Measurements from ENCODE around the gene PCDHA7.
"Not testable (repeated sequence)": the region's sequence is repeated elsewhere in the genome, so short reads cannot be mapped to it uniquely, and the experiment has no call there.

The PCDHA7 gene

DNA sequence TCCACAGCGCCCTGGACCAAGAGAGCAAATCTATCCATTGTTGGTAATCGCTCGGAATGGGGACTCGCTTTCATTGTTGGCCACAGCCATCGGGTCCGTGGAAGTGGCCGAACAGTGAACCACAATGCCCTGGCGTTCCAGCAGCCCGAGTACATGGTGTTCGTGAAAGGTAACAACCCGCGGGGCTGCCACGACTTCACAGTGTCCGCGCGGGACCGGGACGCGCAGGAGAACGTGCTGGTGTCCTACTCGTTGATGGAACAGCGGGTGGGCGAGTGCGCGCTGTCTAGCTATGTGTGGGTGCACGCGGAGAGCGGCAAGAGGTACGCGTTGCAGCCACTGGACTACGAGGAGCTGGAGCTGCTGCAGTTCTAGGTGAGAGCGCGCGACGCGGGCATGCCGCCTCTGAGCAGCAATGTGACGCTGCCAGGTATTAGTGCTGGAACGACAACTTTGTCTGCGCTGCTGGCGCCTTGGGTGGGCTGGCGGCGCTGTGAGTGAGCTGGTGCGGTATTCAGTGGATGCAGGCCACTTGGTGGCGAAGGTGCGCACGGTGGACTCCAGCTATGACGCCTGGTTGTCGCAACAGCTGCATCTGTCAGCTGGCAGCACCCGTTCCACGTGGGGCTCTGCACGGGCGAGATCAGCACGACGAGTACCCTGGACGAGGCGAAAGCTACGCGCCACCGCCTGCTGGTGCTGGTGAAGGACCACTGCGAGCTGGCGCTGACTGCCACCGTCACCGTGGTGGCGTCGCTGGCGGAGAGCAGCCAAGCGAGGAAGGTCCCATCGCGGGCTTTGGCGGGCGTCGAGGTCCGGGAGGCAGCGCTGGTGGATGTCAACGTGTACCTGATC is 28.6 kb downstream of the PCDHA7 start:
- no peak for DNase-seq

DNA sequence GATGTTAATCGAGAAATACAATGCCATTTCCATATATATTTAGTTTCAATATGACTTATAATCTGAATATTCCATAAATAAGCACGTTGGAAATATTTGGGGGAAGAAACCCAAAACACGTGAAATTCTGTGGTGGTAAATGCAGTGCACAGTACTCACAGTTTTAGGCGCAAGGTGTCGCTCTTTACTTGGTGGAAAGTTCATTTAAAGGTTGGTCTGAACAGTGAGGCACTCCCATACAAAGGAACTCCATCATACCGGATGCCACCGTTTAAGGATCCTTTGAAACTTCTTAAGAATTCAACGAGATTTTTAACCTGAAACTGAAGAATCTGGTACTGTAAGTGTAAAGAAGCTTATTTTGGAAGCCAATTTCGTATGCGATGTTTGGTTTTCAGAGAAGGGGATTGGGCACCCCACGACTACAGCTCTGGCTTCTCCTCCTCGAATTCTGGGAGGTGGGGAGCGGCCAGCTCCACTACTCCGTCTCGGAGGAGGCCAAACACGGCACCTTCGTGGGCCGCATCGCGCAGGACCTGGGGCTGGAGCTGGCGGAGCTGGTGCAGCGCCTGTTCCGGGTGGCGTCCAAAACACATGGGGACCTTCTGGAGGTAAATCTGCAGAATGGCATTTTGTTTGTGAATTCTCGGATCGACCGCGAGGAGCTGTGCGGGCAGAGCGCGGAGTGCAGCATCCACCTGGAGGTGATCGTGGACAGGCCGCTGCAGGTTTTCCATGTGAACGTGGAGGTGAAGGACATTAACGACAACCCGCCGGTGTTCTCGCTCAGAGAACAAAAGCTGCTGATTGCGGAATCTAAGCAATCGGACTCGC is 34.9 kb downstream of the PCDHA7 start, which contains the start of gene PCDHA11:
TSS of gene PCDHA11 (plus strand) at position 237 of the 834 bp plus-strand sequence. CDS start at position 384, 147 bp downstream.
- no peak for DNase-seq

DNA sequence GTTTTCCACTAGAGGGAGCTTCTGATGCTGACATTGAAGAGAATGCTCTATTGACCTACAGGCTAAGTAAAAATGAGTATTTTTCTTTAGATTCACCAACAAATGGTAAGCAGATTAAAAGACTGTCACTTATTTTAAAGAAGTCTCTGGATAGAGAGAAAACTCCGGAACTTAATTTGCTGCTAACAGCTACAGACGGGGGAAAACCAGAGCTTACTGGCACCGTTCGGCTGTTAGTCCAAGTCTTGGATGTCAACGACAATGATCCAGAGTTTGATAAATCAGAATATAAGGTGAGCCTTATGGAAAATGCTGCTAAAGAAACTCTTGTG is 35.5 kb downstream of the PCDHA7 start:
- DNase-seq: no peak

DNA sequence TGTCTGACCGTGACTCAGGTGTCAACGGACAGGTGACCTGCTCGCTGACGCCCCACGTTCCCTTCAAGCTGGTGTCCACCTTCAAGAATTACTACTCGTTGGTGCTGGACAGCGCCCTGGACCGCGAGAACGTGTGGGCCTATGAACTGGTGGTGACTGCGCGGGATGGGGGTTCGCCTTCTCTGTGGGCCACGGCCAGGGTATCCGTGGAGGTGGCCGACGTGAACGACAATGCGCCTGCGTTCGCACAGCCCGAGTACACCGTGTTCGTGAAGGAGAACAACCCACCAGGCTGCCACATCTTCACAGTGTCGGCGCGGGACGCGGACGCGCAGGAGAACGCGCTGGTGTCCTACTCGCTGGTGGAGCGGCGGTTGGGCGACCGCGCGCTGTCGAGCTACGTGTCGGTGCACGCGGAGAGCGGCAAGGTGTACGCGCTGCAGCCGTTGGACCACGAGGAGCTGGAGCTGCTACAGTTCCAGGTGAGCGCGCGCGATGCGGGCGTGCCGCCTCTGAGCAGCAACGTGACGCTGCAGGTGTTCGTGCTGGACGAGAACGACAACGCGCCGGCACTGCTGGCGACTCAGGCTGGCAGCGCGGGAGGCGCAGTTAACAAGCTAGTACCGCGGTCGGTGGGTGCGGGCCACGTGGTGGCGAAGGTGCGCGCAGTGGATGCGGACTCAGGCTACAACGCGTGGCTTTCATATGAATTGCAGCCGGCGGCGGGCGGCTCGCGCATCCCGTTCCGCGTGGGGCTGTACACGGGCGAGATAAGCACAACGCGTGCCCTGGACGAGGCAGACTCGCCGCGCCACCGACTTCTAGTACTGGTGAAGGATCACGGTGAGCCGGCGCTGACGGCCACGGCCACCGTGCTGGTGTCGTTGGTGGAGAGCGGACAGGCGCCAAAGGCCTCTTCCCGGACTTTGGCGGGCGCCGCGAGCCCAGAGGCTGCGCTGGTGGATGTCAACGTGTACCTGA is 36.4 kb downstream of the PCDHA7 start:
- no peak for DNase-seq

DNA sequence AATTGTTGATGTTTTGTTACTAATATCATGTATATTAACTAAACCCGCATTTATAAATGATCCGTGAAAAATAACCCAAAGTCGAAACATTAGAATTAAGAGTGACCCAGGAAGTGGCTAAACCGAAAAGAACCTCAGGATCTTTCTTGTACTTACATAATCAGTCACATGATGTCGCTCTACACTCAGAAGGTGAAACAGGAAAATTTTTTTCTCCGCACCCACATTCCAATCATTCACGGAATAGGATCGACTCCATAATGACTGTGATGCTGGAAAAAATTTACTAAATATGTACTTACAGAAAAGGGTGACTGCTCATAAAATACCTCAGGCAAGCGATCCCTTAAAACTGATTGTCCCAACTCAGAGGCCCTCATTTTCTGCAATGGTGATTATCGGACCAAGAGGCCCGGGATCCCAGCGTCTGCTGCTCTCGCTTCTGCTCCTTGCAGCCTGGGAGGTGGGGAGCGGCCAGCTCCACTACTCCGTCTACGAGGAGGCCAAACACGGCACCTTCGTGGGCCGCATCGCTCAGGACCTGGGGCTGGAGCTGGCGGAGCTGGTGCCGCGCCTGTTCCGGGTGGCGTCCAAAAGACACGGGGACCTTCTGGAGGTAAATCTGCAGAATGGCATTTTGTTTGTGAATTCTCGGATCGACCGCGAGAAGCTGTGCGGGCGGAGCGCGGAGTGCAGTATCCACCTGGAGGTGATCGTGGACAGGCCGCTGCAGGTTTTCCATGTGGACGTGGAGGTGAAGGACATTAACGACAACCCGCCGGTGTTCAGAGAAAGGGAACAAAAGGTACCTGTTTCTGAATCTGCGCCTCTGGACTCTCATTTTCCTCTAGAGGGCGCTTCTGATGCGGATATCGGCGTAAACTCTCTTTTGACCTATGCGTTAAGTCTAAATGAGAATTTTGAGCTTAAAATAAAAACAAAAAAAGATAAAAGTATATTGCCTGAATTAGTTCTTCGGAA is 41.3 kb downstream of the PCDHA7 start, which contains the start of gene PCDHA12:
TSS of gene PCDHA12 (plus strand) at position 224 of the 981 bp plus-strand sequence. CDS start at position 389, 165 bp downstream.
- no peak for DNase-seq

DNA sequence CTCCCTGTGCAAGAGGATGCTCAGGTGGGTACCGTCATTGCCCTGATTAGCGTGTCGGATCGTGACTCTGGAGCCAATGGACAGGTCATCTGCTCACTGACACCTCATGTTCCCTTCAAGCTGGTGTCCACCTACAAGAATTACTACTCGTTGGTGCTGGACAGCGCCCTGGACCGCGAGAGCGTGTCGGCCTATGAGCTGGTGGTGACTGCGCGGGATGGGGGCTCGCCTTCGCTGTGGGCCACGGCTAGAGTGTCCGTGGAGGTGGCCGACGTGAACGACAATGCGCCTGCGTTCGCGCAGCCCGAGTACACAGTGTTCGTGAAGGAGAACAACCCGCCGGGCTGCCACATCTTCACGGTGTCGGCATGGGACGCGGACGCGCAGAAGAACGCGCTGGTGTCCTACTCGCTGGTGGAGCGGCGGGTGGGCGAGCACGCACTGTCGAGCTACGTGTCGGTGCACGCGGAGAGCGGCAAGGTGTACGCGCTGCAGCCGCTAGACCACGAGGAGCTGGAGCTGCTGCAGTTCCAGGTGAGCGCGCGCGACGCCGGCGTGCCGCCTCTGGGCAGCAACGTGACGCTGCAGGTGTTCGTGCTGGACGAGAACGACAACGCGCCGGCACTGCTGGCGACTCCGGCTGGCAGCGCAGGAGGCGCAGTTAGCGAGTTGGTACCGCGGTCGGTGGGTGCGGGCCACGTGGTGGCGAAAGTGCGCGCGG is 42.6 kb downstream of the PCDHA7 start:
- not testable (repeated sequence) for DNase-seq

DNA sequence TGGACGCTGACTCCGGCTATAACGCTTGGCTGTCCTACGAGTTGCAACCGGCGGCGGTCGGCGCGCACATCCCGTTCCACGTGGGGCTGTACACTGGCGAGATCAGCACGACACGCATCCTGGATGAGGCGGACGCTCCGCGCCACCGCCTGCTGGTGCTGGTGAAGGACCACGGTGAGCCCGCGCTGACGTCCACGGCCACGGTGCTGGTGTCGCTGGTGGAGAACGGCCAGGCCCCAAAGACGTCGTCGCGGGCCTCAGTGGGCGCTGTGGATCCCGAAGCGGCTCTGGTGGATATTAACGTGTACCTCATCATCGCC is 43.2 kb downstream of the PCDHA7 start:
- DNase-seq: no peak

DNA sequence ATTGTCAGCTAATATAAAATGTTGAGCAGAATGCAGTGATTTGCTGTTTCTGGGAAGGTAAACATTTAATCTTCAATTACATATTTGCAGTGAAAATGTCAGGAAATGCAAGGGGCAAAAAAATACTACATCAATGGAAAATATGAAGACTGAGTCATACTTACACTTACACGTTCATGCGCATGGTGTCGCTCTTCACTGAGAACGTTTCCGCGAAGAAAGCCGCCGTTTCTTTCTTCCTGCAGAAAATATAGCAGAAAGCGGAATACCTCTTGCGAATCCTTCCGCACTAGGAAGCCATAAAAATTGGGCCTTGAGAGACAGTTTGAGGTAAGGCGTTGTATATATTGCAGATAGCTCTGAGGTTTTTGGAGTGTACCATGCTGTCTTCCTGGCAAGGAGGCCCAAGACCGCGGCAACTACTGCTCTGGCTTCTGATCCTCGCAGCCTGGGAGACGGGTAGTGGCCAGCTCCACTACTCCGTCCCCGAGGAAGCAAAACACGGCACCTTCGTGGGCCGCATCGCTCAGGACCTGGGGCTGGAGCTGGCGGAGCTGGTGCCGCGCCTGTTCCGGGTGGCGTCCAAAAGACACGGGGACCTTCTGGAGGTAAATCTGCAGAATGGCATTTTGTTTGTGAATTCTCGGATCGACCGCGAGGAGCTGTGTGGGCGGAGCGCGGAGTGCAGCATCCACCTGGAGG is 48.0 kb downstream of the PCDHA7 start, which contains the start of gene PCDHA13:
TSS of gene PCDHA13 (plus strand) at position 236 of the 702 bp plus-strand sequence. CDS start at position 381, 145 bp downstream.
- DNase-seq: no peak

DNA sequence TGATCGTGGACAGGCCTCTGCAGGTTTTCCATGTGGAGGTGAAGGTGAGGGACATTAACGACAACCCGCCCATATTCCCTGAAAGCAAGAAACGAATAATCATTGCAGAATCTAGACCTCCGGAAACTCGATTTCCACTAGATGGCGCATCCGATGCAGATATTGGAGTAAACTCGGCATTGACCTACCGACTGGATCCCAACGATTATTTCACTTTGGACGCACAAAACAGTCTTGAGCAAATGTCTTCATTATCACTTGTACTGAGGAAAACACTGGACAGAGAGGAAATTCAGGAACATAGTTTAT is 48.5 kb downstream of the PCDHA7 start:
- no peak for DNase-seq

DNA sequence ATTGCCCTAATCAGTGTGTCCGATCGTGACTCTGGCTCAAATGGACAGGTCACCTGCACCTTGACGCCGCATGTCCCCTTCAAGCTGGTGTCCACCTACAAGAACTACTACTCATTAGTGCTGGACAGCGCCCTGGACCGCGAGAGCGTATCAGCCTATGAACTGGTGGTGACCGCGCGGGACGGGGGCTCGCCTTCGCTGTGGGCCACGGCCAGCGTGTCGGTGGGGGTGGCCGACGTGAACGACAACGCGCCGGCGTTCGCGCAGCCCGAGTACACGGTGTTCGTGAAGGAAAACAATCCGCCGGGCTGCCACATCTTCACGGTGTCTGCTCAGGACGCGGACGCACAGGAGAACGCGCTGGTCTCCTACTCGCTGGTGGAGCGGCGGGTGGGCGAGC is 49.3 kb downstream of the PCDHA7 start:
- DNase-seq: no peak

DNA sequence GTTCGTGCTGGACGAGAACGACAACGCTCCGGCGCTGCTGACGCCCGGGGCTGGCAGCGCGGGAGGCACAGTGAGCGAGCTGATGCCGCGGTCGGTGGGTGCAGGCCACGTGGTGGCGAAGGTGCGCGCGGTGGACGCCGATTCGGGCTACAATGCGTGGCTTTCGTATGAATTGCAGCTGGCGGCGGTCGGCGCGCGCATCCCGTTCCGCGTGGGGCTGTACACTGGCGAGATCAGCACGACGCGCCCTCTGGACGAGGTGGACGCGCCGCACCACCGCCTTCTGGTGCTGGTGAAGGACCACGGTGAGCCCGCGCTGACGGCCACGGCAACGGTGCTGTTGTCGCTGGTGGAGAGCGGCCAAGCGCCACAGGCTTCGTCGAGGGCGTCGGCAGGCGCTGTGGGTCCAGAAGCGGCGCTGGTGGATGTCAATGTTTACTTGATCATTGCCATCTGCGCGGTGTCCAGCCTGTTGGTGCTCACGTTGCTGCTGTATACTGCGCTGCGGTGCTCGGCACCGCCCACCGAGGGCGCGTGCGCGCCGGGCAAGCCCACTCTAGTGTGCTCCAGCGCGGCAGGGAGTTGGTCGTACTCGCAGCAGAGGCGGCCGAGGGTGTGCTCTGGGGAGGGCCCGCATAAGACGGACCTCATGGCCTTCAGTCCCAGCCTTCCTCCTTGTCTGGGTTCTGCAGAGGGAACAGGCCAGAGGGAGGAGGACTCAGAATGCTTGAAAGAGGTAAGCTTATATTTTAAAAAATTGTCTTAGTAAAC is 50.0 kb downstream of the PCDHA7 start:
- DNase-seq: no peak

All from CD4-positive, alpha-beta T cell treated with Interferon gamma for 1 hour (primary cell).